Loucy (cell line): Measurements from ENCODE around the gene PDIA2.

Experiments used
- H2AFZ ChIP-seq: fragments of 200-600 bp; sonication (generic); 2 replicates; pipeline ENCODE4 v1.6.0; 2016; ENCODE audit warnings: antibody characterized with exemption, mild to moderate bottlenecking, low read length, moderate library complexity
- H3F3A ChIP-seq: fragments of 200-600 bp; 2 replicates; pipeline ENCODE4 v1.6.0; 2016; ENCODE audit warnings: antibody characterized with exemption, low read depth, mild to moderate bottlenecking
- H3K27me3 ChIP-seq: fragments of 200-600 bp; sonication (generic); 2 replicates; pipeline ENCODE4 v1.6.1; 2014; ENCODE audit warnings: low read length, mild to moderate bottlenecking; ENCODE audit not compliant: insufficient read depth, poor library complexity, severe bottlenecking
- H3K36me3 ChIP-seq: fragments of 200-600 bp; sonication (generic); 2 replicates; pipeline ENCODE4 v1.6.1; 2016; ENCODE audit warnings: low read length; ENCODE audit not compliant: insufficient read depth
- H3K4me1 ChIP-seq: fragments of 200-600 bp; sonication (generic); 2 replicates; pipeline ENCODE4 v1.5.1; 2014; ENCODE audit warnings: low read length, mild to moderate bottlenecking; ENCODE audit not compliant: insufficient read depth, poor library complexity, severe bottlenecking
- H3K4me2 ChIP-seq: fragments of 200-600 bp; sonication (generic); 2 replicates; pipeline ENCODE4 v1.6.0; 2014; ENCODE audit warnings: antibody characterized with exemption, low read length, low read depth, mild to moderate bottlenecking; ENCODE audit not compliant: poor library complexity, severe bottlenecking
- H3K4me3 ChIP-seq: fragments of 200-600 bp; sonication (generic); 2 replicates; pipeline ENCODE4 v1.5.1; 2014; ENCODE audit warnings: low read length, mild to moderate bottlenecking, mixed read lengths; ENCODE audit not compliant: poor library complexity, severe bottlenecking
- H3K79me2 ChIP-seq: fragments of 200-600 bp; sonication (generic); 2 replicates; pipeline ENCODE4 v1.6.1; 2014; ENCODE audit warnings: low read length; ENCODE audit not compliant: insufficient read depth
- H3K9ac ChIP-seq: fragments of 200-600 bp; sonication (generic); 2 replicates; pipeline ENCODE4 v1.6.0; 2014; ENCODE audit warnings: mild to moderate bottlenecking, low read depth, low read length, moderate library complexity; ENCODE audit not compliant: poor library complexity, severe bottlenecking
- H3K9me2 ChIP-seq: fragments of 200-600 bp; sonication (generic); replicated peaks from 2 replicates; pipeline ENCODE4 v1.6.1; 2016; ENCODE audit warnings: low read depth, low read length, mixed read lengths
- H3K9me3 ChIP-seq: fragments of 200-600 bp; sonication (generic); 2 replicates; pipeline ENCODE4 v1.6.1; 2014; ENCODE audit warnings: mild to moderate bottlenecking, antibody characterized with exemption, low read length, low read depth; ENCODE audit not compliant: insufficient read depth
- H4K20me1 ChIP-seq: fragments of 200-600 bp; sonication (generic); 2 replicates; pipeline ENCODE4 v1.6.0; 2014; ENCODE audit warnings: antibody characterized with exemption, low read length, mild to moderate bottlenecking; ENCODE audit not compliant: insufficient read depth, poor library complexity, severe bottlenecking
- EZH2phosphoT487 ChIP-seq: fragments of 200-600 bp; IDR thresholded peaks from 2 replicates; pipeline ENCODE4 v1.6.1; 2018; ENCODE audit warnings: antibody characterized with exemption, mild to moderate bottlenecking, moderate library complexity, borderline replicate concordance
- TF ChIP-seq, protein P1 (sequence below): fragments of 200-600 bp; sonication (generic); conservative IDR thresholded peaks from 2 replicates; pipeline ENCODE4 v1.5.1; 2014; ENCODE audit warnings: mild to moderate bottlenecking, antibody characterized with exemption, low read length

PDIA2 gene

GRCh38 chr16:321532-321931 lies 38.6 kb downstream of the PDIA2 start:
- peaks cover 53% of the 10 kb centered on the region; the same call in 1 of the 2 replicates for H3K79me2 ChIP-seq
- H3K4me3 ChIP-seq: no peak overlapping the region
- no peaks in the 10 kb centered on the region for H3K36me3 ChIP-seq
- no peaks in the 10 kb centered on the region for H3F3A ChIP-seq
- no peaks in the 10 kb centered on the region for H3K9me3 ChIP-seq
- H3K9me2 ChIP-seq: no peaks in the 10 kb centered on the region
- H3K9ac ChIP-seq: no peak overlapping the region
- H2AFZ ChIP-seq: no peak overlapping the region
- no peaks in the 10 kb centered on the region for H3K27me3 ChIP-seq
- H4K20me1 ChIP-seq: no peaks in the 10 kb centered on the region
- no peak overlapping the region for H3K4me2 ChIP-seq
- peaks cover 45% of the 10 kb centered on the region for H3K4me1 ChIP-seq
- no peak for TF ChIP-seq EZH2phosphoT487
- TF ChIP-seq, protein P1, sequence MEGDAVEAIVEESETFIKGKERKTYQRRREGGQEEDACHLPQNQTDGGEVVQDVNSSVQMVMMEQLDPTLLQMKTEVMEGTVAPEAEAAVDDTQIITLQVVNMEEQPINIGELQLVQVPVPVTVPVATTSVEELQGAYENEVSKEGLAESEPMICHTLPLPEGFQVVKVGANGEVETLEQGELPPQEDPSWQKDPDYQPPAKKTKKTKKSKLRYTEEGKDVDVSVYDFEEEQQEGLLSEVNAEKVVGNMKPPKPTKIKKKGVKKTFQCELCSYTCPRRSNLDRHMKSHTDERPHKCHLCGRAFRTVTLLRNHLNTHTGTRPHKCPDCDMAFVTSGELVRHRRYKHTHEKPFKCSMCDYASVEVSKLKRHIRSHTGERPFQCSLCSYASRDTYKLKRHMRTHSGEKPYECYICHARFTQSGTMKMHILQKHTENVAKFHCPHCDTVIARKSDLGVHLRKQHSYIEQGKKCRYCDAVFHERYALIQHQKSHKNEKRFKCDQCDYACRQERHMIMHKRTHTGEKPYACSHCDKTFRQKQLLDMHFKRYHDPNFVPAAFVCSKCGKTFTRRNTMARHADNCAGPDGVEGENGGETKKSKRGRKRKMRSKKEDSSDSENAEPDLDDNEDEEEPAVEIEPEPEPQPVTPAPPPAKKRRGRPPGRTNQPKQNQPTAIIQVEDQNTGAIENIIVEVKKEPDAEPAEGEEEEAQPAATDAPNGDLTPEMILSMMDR: no peak

DNA sequence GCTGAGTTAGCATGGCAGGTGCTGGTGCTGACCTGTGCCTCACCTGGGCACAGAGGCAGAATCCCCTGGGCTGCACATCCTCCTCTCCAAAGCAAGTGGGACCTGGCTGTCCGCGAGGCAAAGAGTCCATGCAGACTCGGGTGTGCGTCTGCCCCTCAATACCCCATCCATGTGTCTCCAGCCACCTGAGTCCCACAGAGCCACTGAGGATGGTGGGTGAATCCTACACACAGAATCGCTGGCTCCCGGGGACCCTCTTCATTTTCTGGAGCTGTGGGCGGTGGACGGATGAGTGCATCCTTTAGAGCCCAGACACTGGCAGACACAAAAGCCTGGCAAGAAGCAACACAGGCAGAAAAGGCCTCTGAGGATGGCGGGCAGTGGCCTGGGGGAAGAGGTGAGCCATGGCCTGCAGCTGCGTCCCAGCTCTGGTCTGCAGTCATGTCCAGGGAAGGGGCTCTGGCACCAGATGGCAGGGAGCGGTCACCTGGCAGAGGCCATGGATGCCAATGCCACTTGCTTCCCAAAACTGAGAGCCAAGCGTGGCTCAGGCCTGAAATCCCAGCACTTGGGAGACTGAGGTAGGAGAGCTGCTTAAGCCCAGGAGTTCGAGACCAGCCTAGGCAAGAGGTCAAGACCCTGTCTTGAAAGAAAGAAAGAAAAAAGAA lies 39.6 kb downstream of the PDIA2 start:
- H3K9me3 ChIP-seq: no peaks in the 10 kb centered on the region
- no peak overlapping the region for H3K9ac ChIP-seq
- H3K4me2 ChIP-seq: no peak overlapping the region
- H4K20me1 ChIP-seq: no peaks in the 10 kb centered on the region
- no peak for TF ChIP-seq EZH2phosphoT487
- TF ChIP-seq, protein P1: no peak
- peaks cover 44% of the 10 kb centered on the region; the same call in 1 of the 2 replicates for H3K79me2 ChIP-seq
- H3F3A ChIP-seq: no peaks in the 10 kb centered on the region
- no peaks in the 10 kb centered on the region for H3K36me3 ChIP-seq
- no peak overlapping the region for H2AFZ ChIP-seq
- H3K4me1 ChIP-seq: peaks cover 44% of the 10 kb centered on the region
- no peaks in the 10 kb centered on the region for H3K9me2 ChIP-seq
- H3K27me3 ChIP-seq: no peaks in the 10 kb centered on the region
- no peak overlapping the region for H3K4me3 ChIP-seq

GRCh38 chr16:324201-324450 lies 41.2 kb downstream of the PDIA2 start:
- Histone ChIP-seq H3K9ac (peak overlapping the region; percentile 52), H3K27me3 (no peaks in the 10 kb centered on the region), H3K9me3 (no peaks in the 10 kb centered on the region), H3K4me3 (no peak overlapping the region), H3K4me2 (peak overlapping the region; percentile 68), H3K36me3 (no peaks in the 10 kb centered on the region), H3K9me2 (no peaks in the 10 kb centered on the region), H3K79me2 (peaks cover 47% of the 10 kb centered on the region; the same call in 1 of the 2 replicates), H3F3A (no peaks in the 10 kb centered on the region), H4K20me1 (no peaks in the 10 kb centered on the region), H3K4me1 (peaks cover 42% of the 10 kb centered on the region), H2AFZ (no peak overlapping the region)
- no peak for TF ChIP-seq EZH2phosphoT487
- TF ChIP-seq, protein P1: no peak
